Measurements from ENCODE around the gene KIF3A.

DNA sequence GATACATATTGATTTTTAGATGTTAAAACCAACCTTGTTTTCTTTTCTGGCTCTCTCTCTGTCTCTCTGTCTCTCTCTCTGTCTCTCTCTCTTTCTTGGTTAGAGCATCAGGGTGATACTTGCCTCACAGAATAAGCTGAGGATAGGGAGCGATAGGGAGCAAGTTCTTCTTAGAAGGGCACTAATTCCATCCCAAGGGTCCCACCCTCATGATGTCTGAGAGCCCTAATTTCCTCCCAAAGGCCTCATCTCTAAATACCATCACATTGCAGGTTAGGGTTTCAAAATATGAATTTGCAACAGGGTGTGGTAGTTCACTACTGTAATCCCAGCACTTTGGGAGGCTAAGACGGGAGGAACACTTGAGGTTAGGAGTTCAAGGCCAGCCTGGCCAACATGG lies 4.8 kb upstream of the KIF3A start:
- TF ChIP-seq EP300 (IDR thresholded peaks at IDR 0.05) = no peak
- TF ChIP-seq CTCF (IDR thresholded peaks at IDR 0.05) = no peak
- TF ChIP-seq POLR2A (IDR thresholded peaks at IDR 0.05) = no peak
- TF ChIP-seq POLR2AphosphoS5 (IDR thresholded peaks at IDR 0.05) = no peak
